NCI-H2171 (cell line): ENCODE data around the gene SERPINI1.
A peak's percentile ranks its signal among the peaks of the same experiment; 100 is the strongest.

Experiments
- DNase-seq: peaks from one replicate; lab custom pipeline; 2025; lab: John Stamatoyannopoulos, UW

The SERPINI1 gene

GRCh38 chr3:167734498-167735232 is 856 bp upstream of the SERPINI1 start, which contains the start of gene PDCD10:
PDCD10 (minus strand) TSS chr3:167734892; CDS start chr3:167720157, 14,735 bp downstream.
- DNase-seq, result peak; percentile 98

- no peak for DNase-seq
Observed at GRCh38 chr3:167736264-167736787, 805 bp downstream of the SERPINI1 start.

- no peak for DNase-seq
Observed at GRCh38 chr3:167736997-167737396, 1.5 kb downstream of the SERPINI1 start.

- no peak for DNase-seq
Observed at GRCh38 chr3:167738037-167738436, 2.5 kb downstream of the SERPINI1 start.

- no peak for DNase-seq
Observed at GRCh38 chr3:167739190-167739810, 3.8 kb downstream of the SERPINI1 start.

GRCh38 chr3:167740961-167741587 is 5.6 kb downstream of the SERPINI1 start:
- DNase-seq, result no peak

- no peak for DNase-seq
Observed at GRCh38 chr3:167742338-167742737, 6.8 kb downstream of the SERPINI1 start.

- no peak for DNase-seq
Observed at GRCh38 chr3:167743799-167744198, 8.3 kb downstream of the SERPINI1 start.

GRCh38 chr3:167749209-167749608 is 13.7 kb downstream of the SERPINI1 start:
- DNase-seq, result no peak

GRCh38 chr3:167749728-167750127 is 14.2 kb downstream of the SERPINI1 start:
- DNase-seq, result no peak

- DNase-seq, result no peak
Observed at GRCh38 chr3:167750272-167750971, 14.9 kb downstream of the SERPINI1 start.

- DNase-seq, result no peak
Observed at GRCh38 chr3:167754049-167754448, 18.5 kb downstream of the SERPINI1 start.

- no peak for DNase-seq
Observed at GRCh38 chr3:167761302-167761701, 25.8 kb downstream of the SERPINI1 start.

GRCh38 chr3:167762296-167762695 is 26.8 kb downstream of the SERPINI1 start:
- no peak for DNase-seq

GRCh38 chr3:167772992-167773391 is 37.5 kb downstream of the SERPINI1 start:
- DNase-seq, result no peak

- DNase-seq, result no peak
Observed at GRCh38 chr3:167773584-167773983, 38.1 kb downstream of the SERPINI1 start.

GRCh38 chr3:167776066-167776685 is 40.7 kb downstream of the SERPINI1 start:
- DNase-seq, result no peak

GRCh38 chr3:167777356-167777755 is 41.8 kb downstream of the SERPINI1 start:
- no peak for DNase-seq

GRCh38 chr3:167780214-167780883 is 44.8 kb downstream of the SERPINI1 start:
- no peak for DNase-seq

GRCh38 chr3:167783781-167784180 is 48.3 kb downstream of the SERPINI1 start:
- no peak for DNase-seq

- no peak for DNase-seq
Observed at GRCh38 chr3:167785790-167786189, 50.3 kb downstream of the SERPINI1 start.
